ENCODE results near the gene CKAP2L. TPM values are rescaled to one million over a fixed set of nuclear protein-coding genes. Genes with fewer than 3 reads are reported as not detected.

Gene CKAP2L
- total RNA-seq, 1 experiment from 2014 or later = 23.3 TPM

GRCh38 chr2:112760149-112760548 lies 4.3 kb downstream of the CKAP2L start:
- H2BK20ac ChIP-seq (ENCODE audit: low read depth, low read length, poor library complexity, severe bottlenecking) = no peak overlapping the region
- H3K79me2 ChIP-seq (ENCODE audit: insufficient read depth, low read length) = no peaks in the 10 kb centered on the region
- no peak overlapping the region for H3K4me3 Mint-ChIP-seq
- H4K8ac ChIP-seq (replicated peaks; ENCODE audit: insufficient read length, low read depth, low read length) = no peak overlapping the region
- peaks cover 16 to 19% of the 10 kb centered on the region in 2 experiments for H3K4me1 Mint-ChIP-seq
- no peak overlapping the region for H3K4me2 ChIP-seq (ENCODE audit: insufficient read depth, insufficient read length, low read length)
- H3K9ac ChIP-seq (ENCODE audit: extremely low read depth, insufficient read length, low read length) = no peak overlapping the region
- no peak overlapping the region for H3K56ac ChIP-seq (ENCODE audit: insufficient read length, low read depth, low read length)
- H3K79me1 ChIP-seq (ENCODE audit: insufficient read depth, low read depth, low read length, poor library complexity, severe bottlenecking) = no peaks in the 10 kb centered on the region
- no peak overlapping the region for H3K14ac ChIP-seq (ENCODE audit: insufficient read depth, low read length)
- DNase-seq = no peak
- H3K4me1 ChIP-seq (ENCODE audit: insufficient read depth, low read length) = no peaks in the 10 kb centered on the region
- H3T11ph ChIP-seq (ENCODE audit: low read length) = no peak overlapping the region
- H3K27me3 ChIP-seq (ENCODE audit: insufficient read depth, low read length) = no peaks in the 10 kb centered on the region
- no peaks in the 10 kb centered on the region for H3K9me3 Mint-ChIP-seq
- no peak overlapping the region for H3K23ac ChIP-seq (ENCODE audit: insufficient read length, low read depth, low read length)
- H4K5ac ChIP-seq (ENCODE audit: insufficient read length, low read depth, low read length) = no peak overlapping the region
- H2AK5ac ChIP-seq (ENCODE audit: insufficient read length, low read length) = no peak overlapping the region
- no CpG with 5 or more reads among the region's 1 CpG for WGBS (ENCODE audit: extremely low coverage, insufficient read length, low lambda C conversion rate)
- no peak overlapping the region for H2BK120ac ChIP-seq (ENCODE audit: low read depth, low read length, poor library complexity, severe bottlenecking)
- no peak for TF ChIP-seq CTCF (conservative IDR thresholded peaks at IDR 0.05)
- no peak overlapping the region for H2BK15ac ChIP-seq (ENCODE audit: low read depth, low read length)
- H3K4ac ChIP-seq (ENCODE audit: low read depth, low read length) = no peak overlapping the region
- H2BK5ac ChIP-seq (ENCODE audit: insufficient read length, low read length) = no peak overlapping the region
- H3K27me3 Mint-ChIP-seq (ENCODE audit: low read depth) = no peaks in the 10 kb centered on the region
- no peak overlapping the region for H2AFZ ChIP-seq (ENCODE audit: low read length)
- no peak overlapping the region for H3K18ac ChIP-seq (ENCODE audit: insufficient read length, low read depth, low read length)
- no peaks in the 10 kb centered on the region for H4K20me1 ChIP-seq (ENCODE audit: control insufficient read depth, insufficient read depth, insufficient read length)
- no peak overlapping the region for H4K91ac ChIP-seq (ENCODE audit: insufficient read length, low read depth, low read length)
- H3K27ac ChIP-seq (ENCODE audit: insufficient read length, low read depth, low read length) = no peak overlapping the region
- H3K27ac Mint-ChIP-seq = no peak overlapping the region
- no peak overlapping the region for H2BK12ac ChIP-seq (ENCODE audit: insufficient read length, low read depth, low read length)
- peaks cover 12 to 58% (median 56%) of the 10 kb centered on the region in 3 experiments; a peak in 6 of 7 replicates for H3K36me3 Mint-ChIP-seq (ENCODE audit: insufficient read depth in 1 of 3, low read depth in 3 of 3)
- no peaks in the 10 kb centered on the region for H3K9me3 ChIP-seq (ENCODE audit: control insufficient read depth, low read depth, low read length)
- H3K23me2 ChIP-seq (ENCODE audit: insufficient read length, low read depth, low read length, poor library complexity, severe bottlenecking) = peaks cover 4% of the 10 kb centered on the region
